COLO829 (cell line): Measurements from ENCODE around the gene PHF3.
"Not testable (repeated sequence)": the region's sequence is repeated elsewhere in the genome, so short reads cannot be mapped to it uniquely, and the experiment has no call there.

Experiments used
- DNase-seq: peaks from one replicate; pipeline ENCODE4 v3.0.0; 2012; ENCODE audit warnings: low spot score

Gene PHF3

DNA sequence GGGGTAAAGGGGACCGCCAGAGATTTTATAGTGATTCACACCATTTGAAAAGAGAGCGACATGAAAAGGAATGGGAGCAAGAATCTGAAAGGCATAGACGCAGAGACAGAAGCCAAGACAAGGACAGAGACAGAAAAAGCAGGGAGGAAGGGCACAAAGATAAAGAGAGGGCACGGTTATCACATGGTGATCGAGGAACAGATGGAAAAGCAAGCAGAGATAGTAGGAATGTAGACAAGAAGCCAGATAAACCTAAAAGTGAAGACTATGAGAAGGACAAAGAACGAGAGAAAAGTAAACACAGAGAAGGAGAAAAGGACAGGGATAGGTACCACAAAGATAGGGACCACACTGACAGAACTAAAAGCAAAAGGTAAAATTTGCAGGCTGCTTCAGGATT is 77.7 kb downstream of the PHF3 start:
- DNase-seq, result no peak

DNA sequence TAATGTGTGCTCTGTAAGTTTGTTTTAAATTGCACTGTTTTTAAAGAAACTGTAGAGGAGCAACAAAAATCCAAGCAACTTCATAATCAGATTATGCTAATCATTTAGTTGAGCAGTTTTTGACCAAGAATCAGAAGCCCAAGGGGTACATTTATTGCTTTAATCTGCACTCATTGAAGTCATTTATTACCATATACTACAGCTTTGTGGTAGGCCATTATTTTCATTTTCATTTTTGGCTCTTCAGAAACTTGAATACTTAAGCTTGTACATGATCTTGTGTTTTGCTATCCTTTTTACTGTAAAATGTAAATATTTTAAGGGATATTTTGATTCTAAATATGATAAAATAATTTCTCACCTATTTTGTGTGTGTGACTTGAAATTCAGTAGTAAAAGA is 78.5 kb downstream of the PHF3 start:
- DNase-seq, result no peak

DNA sequence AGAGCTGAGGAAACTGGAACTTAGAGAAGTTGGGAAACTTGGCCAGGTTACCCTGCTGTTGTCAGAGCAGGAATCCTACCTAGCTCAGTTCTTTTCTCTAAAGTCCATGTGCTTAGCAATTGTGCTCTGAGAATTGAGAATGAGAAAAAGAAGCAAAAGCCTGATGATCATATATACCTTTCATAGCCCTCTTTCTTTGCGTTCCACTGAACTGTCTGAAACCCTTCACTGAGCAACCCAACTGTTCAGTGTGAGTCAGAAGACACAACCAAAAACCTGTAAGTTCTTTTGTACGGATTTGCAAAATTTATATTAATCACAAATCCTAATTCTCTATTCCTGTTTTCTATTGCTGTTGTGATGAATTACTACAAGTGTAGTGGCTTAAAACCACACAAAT is 80.6 kb downstream of the PHF3 start:
- no peak for DNase-seq

DNA sequence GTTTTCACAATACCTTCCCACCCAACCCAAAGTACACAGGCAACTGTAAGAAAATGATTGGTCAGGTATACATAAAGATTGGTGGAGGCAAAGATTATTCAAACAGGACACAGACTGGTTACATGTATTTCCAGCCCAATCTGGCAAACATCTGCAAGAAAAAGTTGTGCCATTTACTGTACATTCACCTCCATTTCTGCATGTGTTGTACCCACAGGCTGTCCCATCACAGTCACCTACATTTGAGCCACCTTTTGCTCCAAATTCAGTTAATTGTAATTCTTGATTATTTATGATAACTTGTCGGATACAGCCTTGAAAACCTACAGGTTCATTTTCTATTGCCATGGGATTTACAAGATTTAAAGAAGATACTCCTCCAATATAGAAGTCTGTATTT is 85.6 kb downstream of the PHF3 start:
- no peak for DNase-seq

DNA sequence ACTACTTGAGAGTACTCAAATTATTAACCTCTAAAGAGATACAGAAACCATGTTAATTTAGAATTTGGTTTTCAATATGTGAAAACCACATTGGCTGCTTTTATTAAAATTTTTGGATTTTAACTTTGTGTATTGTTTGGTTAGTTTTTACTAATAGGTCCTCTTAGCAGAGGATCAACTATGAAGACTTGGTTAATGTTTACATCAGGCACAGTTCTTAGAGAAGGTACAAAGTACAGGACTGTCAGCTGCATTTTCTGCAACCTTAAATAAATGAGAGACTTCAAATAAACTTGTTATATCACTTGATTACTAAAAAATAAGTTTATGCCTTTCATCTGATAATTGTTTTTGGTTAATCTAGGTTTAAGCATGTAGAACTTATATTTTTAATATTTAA is 89.1 kb downstream of the PHF3 start:
- no peak for DNase-seq

- no peak for DNase-seq
Observed at GRCh38 chr6:63730311-63730710, 94.7 kb downstream of the PHF3 start.

DNA sequence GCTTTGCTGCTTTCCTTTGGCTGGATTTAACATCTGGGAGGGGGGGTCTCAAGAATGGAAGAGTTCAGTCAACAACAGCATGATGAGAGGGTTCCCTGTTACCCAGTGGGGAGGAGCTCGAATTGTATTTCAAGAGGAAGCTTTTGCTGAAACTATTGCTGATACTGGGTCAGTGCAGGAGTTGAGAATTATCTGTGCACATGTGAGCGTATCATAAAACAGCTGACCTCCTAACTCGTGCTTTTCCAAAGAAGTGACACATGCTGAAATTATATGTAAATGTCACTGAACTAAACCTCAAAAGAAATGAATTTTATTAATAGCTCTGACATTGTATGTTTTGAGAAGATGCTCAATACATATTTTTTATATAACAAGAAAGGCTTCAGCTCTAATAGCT is 96.3 kb downstream of the PHF3 start:
- no peak for DNase-seq

DNA sequence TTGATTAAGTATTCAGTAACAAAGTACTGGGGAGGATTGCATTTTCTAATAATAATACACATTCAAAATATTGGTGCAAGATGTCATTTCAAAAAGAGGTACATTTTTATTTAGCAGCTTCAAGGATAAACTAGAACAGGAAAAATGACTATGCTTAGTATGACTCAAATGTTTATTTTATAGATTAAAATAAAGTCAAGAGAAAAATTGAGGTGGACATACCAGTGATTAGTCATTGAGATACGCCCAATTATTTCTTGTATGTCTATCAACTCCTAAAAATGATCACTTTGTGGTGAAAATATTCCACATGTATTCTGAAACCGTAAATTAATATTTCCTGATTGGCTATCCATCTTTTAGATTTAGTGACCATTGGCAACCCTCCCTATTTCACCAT is 96.7 kb downstream of the PHF3 start:
- DNase-seq, result no peak

DNA sequence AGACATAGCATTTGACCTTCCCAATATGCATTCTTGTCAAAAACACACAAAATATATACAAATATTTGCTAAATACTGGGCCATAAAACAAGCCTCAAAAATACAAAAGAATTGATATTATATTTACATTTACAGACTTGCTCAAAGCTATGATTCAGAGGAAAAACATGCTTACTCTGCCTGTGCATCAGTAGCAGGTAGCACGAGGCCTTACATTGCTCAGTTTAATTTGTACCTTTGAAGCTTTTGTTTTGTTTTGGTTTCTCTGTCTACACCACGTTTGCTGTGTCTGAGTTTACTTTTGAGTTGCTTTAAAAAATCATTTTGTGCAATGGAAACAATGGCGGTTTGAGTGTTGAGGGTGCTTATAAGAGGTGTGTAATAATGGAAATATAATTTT is 99.3 kb downstream of the PHF3 start:
- DNase-seq, result no peak

GRCh38 chr6:63738190-63738589 is 102.6 kb downstream of the PHF3 start:
- not testable (repeated sequence) for DNase-seq

GRCh38 chr6:63739094-63739687 is 103.6 kb downstream of the PHF3 start:
- no peak for DNase-seq

GRCh38 chr6:63740709-63741108 is 105.1 kb downstream of the PHF3 start:
- DNase-seq, result peak; percentile 53

GRCh38 chr6:63742060-63742459 is 106.5 kb downstream of the PHF3 start:
- DNase-seq, result no peak

GRCh38 chr6:63743691-63744090 is 108.1 kb downstream of the PHF3 start:
- DNase-seq, result no peak

- no peak for DNase-seq
Observed at GRCh38 chr6:63744810-63745209, 109.2 kb downstream of the PHF3 start.

- no peak for DNase-seq
Observed at GRCh38 chr6:63745784-63746183, 110.2 kb downstream of the PHF3 start.

- DNase-seq, result no peak
Observed at GRCh38 chr6:63750400-63750799, 114.8 kb downstream of the PHF3 start.

DNA sequence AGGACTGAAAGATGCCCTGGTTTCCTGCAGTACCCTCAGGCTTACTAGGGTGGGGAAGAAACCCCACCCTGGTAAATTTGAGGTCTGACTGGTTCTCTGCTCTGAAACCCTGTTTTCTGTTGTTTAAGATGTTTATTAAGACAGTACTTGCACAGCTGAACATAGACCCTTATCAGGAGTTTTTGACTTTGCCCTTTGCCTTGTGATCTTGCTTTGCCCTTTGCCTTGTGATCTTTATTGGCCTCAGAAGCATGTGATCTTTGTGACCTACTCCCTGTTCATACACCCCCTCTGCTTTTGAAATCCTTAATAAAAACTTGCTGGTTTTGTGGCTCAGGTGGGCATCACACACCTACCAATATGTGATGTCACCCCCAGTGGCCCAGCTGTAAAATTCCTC is 121.7 kb downstream of the PHF3 start:
- not testable (repeated sequence) for DNase-seq

DNA sequence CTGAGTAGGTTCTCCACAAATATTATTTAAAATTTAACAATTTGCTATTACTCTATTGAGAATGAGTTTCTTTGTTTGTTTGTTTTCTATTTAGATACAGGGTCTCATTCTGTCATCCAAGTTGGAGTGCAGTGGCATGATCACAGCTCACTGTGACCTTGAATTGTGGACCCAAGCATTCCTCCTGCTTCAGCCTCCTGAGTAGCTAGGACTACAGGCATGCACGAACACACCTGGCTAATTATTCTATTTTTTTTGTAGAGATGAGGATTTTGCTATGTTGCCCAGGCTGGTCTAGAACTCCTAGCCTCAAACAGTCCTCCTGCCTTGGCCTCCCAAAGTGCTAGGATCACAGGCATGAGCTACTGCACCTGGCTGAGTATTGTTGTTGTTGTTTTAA is 122.2 kb downstream of the PHF3 start:
- DNase-seq, result no peak

DNA sequence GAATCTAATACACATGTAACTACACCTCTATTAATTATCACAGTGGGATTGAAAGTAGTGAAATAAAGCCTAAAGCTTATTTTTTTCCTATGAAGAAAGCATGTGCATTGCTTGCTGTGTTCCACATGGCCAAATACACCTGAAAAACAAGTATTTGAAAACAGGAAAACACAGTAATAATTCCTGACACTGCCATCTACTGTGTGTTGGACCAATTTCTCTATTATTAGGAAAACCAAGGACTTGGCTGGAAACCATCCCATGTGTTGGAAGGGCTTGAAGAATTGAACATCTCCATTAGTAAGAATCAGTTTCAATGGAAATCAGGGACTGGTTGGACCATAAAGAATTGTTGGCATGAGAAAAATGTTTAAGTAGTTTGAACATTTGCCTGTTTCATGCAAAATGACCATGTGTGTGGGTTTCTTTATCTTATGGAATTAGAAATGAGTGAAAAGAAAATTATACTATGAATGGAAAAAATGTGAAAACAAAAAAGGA is 124.1 kb downstream of the PHF3 start:
- DNase-seq, result no peak

GRCh38 chr6:63760199-63760598 is 124.6 kb downstream of the PHF3 start:
- DNase-seq, result no peak

GRCh38 chr6:63764318-63764916 is 128.8 kb downstream of the PHF3 start:
- DNase-seq, result no peak
